Lung (tissue), 12 donors: ENCODE data around the gene MAPKAPK2. TPM values are rescaled to one million over a fixed set of nuclear protein-coding genes. Genes with fewer than 3 reads are reported as not detected.

ENCODE experiments used
- ATAC-seq: fragments of 200-7000 bp; cut with Tn5 transposase; one replicate; pipeline ENCODE4 v1.9.1; 2020; ENCODE audit warnings: moderate number of reproducible peaks; ENCODE audit not compliant: insufficient read depth, low FRiP score
- DNase-seq, 3 donors: peaks; one replicate each; pipeline ENCODE4 v3.0.0-alpha.2; 2013 to 2017
- H3K27ac ChIP-seq, 2 donors: one replicate each; pipeline ENCODE4 v1.5.1; 2013; ENCODE audit warnings: mild to moderate bottlenecking in 2 of 2, moderate library complexity in 2 of 2, control low read depth in 1 of 2, inconsistent platforms in 1 of 2, low read depth in 1 of 2, low read length in 1 of 2
- H3K27me3 ChIP-seq, 3 donors: one replicate each; pipeline ENCODE4 v1.5.1; 2013; ENCODE audit warnings: low read length in 2 of 3; ENCODE audit not compliant: control insufficient read depth in 3 of 3, insufficient read depth in 3 of 3
- H3K36me3 ChIP-seq, 4 donors: one replicate each; pipeline ENCODE4 v1.5.1; 2013; ENCODE audit warnings: low read length in 4 of 4, mild to moderate bottlenecking in 1 of 4, moderate library complexity in 1 of 4; ENCODE audit not compliant: control insufficient read depth in 4 of 4, insufficient read depth in 4 of 4
- H3K4me1 ChIP-seq, 5 donors: one replicate each; pipeline ENCODE4 v1.5.1; 2013; ENCODE audit warnings: low read length in 5 of 5, mild to moderate bottlenecking in 2 of 5, moderate library complexity in 1 of 5; ENCODE audit not compliant: control insufficient read depth in 5 of 5, insufficient read depth in 5 of 5
- H3K4me3 ChIP-seq: one replicate; pipeline ENCODE4 v1.5.1; 2013; ENCODE audit warnings: mild to moderate bottlenecking, control low read depth, moderate library complexity
- H3K9ac ChIP-seq, 2 donors: one replicate each; pipeline ENCODE4 v1.5.1; 2013; ENCODE audit warnings: low read length in 2 of 2, control low read depth in 1 of 2; ENCODE audit not compliant: insufficient read depth in 1 of 2
- H3K9me3 ChIP-seq, 4 donors: one replicate each; pipeline ENCODE4 v1.5.1; 2013; ENCODE audit warnings: low read length in 3 of 4, mild to moderate bottlenecking in 1 of 4, moderate library complexity in 1 of 4; ENCODE audit not compliant: control insufficient read depth in 4 of 4, insufficient read depth in 3 of 4
- WGBS, 2 donors: extraction: QIAGEN DNeasy Blood & Tissue Kit; methylation state at CpG; one replicate each; pipeline ENCODE4 v1.1.7; 2013; 5-methylcytosine and 5-hydroxymethylcytosine counted together
- polyA plus RNA-seq, 2 donors: library from polyadenylated mRNA; stranded (reverse); fragments of 200-250 nt; gene quantifications; one replicate each; pipeline ENCODE4 v1.2.1, GENCODE V29; 2013
- total RNA-seq, 2 donors: library from RNA; depleted of rRNA in 1 of 2; stranded (reverse); fragments of >200 nt in 1 of 2; gene quantifications; one replicate each; pipeline ENCODE4 v1.2.1, GENCODE V29; 2014 to 2021
- TF ChIP-seq, protein P1 (sequence below): IDR thresholded peaks from 2 replicates; pipeline ENCODE4 v1.5.1; 2012; ENCODE audit warnings: mild to moderate bottlenecking; ENCODE audit errors: control extremely low read depth, extremely low read depth
- donor health status: control.
- donor health status: control.
- donor health status: Bipolar disorder and iron deficiency.
- donor health status: healthy.
- donor health status: DM: yes; HTN: yes; CAD: no.

Gene MAPKAPK2
- total and polyA plus RNA-seq, 4 donors, result 35.8 to 116 (median 75.1) TPM

DNA sequence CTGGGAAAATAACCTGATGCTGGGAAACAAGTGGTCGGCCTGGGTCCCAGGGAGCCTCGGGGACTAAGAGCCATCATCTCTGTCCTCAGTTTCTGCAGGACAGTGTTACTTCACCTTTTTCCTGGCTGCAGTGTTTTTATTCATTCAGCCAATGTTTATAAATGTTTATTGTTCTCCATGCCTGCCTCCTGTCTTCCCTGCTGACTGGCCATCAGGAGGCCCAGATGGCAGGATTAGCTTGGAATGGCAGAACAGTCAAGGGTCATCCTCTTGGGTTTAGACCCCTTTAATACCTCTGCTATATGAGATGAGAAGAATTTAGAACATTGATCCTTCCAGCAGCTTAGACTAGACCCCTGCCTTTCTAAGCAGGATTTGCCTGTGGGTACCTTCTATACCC, 13.3 kb downstream of the MAPKAPK2 start:
- no peak for ATAC-seq
- Histone ChIP-seq H3K9ac (no peak overlapping the region), H3K4me3 (no peak overlapping the region), H3K4me1 (peaks cover 18 to 53% (median 32%) of the 10 kb centered on the region in 5 donors), H3K9me3 (no peaks in the 10 kb centered on the region), H3K36me3 (peaks cover 0 to 10% (median 0%) of the 10 kb centered on the region in 4 donors), H3K27me3 (no peaks in the 10 kb centered on the region), H3K27ac (peak overlapping the region in 1 of 2 donors; percentile 79)
- TF ChIP-seq, protein P1, sequence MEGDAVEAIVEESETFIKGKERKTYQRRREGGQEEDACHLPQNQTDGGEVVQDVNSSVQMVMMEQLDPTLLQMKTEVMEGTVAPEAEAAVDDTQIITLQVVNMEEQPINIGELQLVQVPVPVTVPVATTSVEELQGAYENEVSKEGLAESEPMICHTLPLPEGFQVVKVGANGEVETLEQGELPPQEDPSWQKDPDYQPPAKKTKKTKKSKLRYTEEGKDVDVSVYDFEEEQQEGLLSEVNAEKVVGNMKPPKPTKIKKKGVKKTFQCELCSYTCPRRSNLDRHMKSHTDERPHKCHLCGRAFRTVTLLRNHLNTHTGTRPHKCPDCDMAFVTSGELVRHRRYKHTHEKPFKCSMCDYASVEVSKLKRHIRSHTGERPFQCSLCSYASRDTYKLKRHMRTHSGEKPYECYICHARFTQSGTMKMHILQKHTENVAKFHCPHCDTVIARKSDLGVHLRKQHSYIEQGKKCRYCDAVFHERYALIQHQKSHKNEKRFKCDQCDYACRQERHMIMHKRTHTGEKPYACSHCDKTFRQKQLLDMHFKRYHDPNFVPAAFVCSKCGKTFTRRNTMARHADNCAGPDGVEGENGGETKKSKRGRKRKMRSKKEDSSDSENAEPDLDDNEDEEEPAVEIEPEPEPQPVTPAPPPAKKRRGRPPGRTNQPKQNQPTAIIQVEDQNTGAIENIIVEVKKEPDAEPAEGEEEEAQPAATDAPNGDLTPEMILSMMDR, result no peak
- no peak for DNase-seq
- WGBS, 2 donors, result 70 to 86% methylated on average over 2 of the region's 2 CpGs

DNA sequence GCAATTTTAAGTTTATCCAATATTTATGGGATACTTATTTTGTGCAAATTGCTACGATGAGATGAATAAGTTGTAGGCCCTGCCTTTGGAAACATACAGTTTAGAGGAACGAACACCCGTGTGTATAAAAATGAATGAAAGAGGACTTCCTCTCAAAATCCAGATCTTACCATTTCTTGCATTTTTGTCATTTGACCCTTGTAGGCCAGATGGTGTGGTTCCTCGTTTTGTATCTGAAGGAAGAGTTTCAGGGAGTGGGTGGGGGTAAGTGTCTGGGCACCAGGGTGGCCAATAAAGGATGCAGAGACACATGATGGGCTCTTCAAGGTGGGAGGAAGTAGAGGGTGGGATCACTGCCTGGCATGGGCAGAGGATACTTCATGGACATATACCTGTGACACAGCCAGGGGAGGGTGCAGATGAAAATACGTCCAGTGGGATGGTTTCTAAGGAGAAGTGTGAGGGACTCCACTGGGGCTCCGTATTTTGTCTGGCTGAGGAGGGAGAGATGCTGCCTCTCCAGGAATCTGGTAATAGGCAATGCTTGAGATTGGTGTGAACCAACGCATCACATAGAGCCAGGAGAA, 14.4 kb downstream of the MAPKAPK2 start:
- no peak overlapping the region for H3K4me3 ChIP-seq
- peak overlapping the region; percentile 37 to 71 for H3K27ac ChIP-seq
- H3K4me1 ChIP-seq, result peaks cover 13 to 53% (median 30%) of the 10 kb centered on the region in 5 donors
- no peaks in the 10 kb centered on the region for H3K27me3 ChIP-seq
- 42 to 77% methylated on average over 7 of the region's 7 CpGs for WGBS, 2 donors
- DNase-seq, result no peak
- peaks cover 0 to 11% (median 0%) of the 10 kb centered on the region in 4 donors for H3K36me3 ChIP-seq
- TF ChIP-seq, protein P1, result no peak
- no peaks in the 10 kb centered on the region for H3K9me3 ChIP-seq
- no peak for ATAC-seq
- H3K9ac ChIP-seq, result no peak overlapping the region

DNA sequence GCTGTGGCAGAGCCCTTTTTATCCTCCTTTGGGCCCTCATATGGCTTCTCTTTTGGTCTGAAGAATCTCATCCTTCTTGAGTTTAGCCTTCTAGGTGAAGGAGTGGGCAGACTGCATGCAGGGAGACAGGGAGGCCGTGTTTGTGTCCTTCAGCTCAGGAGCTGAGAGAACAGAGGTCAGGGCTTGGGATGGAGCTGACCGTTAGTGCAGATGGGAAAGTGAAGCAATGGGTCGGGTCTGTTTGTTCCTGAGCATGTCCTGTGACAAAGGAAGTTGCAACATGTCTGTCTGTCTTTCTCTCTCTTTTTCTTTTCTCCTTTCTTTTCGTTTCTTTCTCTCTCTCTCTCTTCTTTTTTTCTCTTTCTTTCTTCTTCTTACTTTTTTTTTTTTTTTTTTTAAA, 14.9 kb downstream of the MAPKAPK2 start:
- no peak for DNase-seq
- ATAC-seq, result no peak
- no peak overlapping the region for H3K9ac ChIP-seq
- peaks cover 13 to 53% (median 31%) of the 10 kb centered on the region in 5 donors for H3K4me1 ChIP-seq
- H3K4me3 ChIP-seq, result no peak overlapping the region
- peaks cover 0 to 7% (median 0%) of the 10 kb centered on the region in 4 donors for H3K36me3 ChIP-seq
- no peaks in the 10 kb centered on the region for H3K9me3 ChIP-seq
- TF ChIP-seq, protein P1, result no peak
- no peaks in the 10 kb centered on the region for H3K27me3 ChIP-seq
- WGBS, 2 donors, result 3 to 33% methylated on average over 4 of the region's 4 CpGs
- peak overlapping the region; percentile 28 to 71 for H3K27ac ChIP-seq
